Spleen (tissue), 11 donors: ENCODE results near the gene MACROH2A1. TPM values are rescaled to one million over a fixed set of nuclear protein-coding genes. Genes with fewer than 3 reads are reported as not detected.

ENCODE experiments used
- DNase-seq: peaks from one replicate; pipeline ENCODE4 v3.0.0-alpha.2; 2020
- H3K27ac ChIP-seq, 8 donors: fragments of 200-600 bp; sonication (generic) in 7 of 8; 1 replicate in 4 of 8; 2 replicates in 4 of 8; pipeline versions ENCODE4 v1.5.0 to v1.8.0; 2016 to 2021; ENCODE audit warnings: inconsistent platforms in 4 of 8, mild to moderate bottlenecking in 4 of 8, moderate library complexity in 1 of 8
- H3K27me3 ChIP-seq, 7 donors: fragments of 200-600 bp; sonication (generic) in 6 of 7; replicated peaks in 1 of 7; 1 replicate in 4 of 7; 2 replicates in 3 of 7; pipeline versions ENCODE4 v1.5.0 to v1.8.0; 2016 to 2021; ENCODE audit warnings: inconsistent platforms in 3 of 7, mild to moderate bottlenecking in 1 of 7
- H3K36me3 ChIP-seq, 6 donors: fragments of 200-600 bp; sonication (generic) in 5 of 6; 1 replicate in 4 of 6; 2 replicates in 2 of 6; pipeline versions ENCODE4 v1.5.0 to v1.8.0; 2016 to 2021; ENCODE audit warnings: inconsistent platforms in 2 of 6
- H3K4me1 ChIP-seq, 6 donors: fragments of 200-600 bp; sonication (generic) in 5 of 6; 1 replicate in 3 of 6; 2 replicates in 3 of 6; pipeline versions ENCODE4 v1.5.0 to v1.8.0; 2016 to 2021; ENCODE audit warnings: inconsistent platforms in 3 of 6
- H3K4me3 ChIP-seq, 8 donors: fragments of 200-600 bp; sonication (generic) in 7 of 8; 1 replicate in 4 of 8; 2 replicates in 4 of 8; pipeline versions ENCODE4 v1.5.0 to v1.8.0; 2016 to 2021; ENCODE audit warnings: inconsistent platforms in 4 of 8, mild to moderate bottlenecking in 4 of 8, moderate library complexity in 2 of 8
- H3K9me3 ChIP-seq, 8 donors: fragments of 200-600 bp; sonication (generic) in 7 of 8; 1 replicate in 4 of 8; 2 replicates in 4 of 8; pipeline versions ENCODE4 v1.5.0 to v1.8.0; 2016 to 2021; ENCODE audit warnings: inconsistent platforms in 4 of 8
- POLR2A ChIP-seq, 3 donors: fragments of 450-650 bp; IDR thresholded peaks; one replicate each; pipeline ENCODE4 v1.5.1; 2017; ENCODE audit warnings: antibody characterized with exemption in 3 of 3, mild to moderate bottlenecking in 1 of 3
- POLR2AphosphoS5 ChIP-seq, 3 donors: sonication (generic); formaldehyde crosslinking; IDR thresholded peaks; one replicate each; pipeline ENCODE4 v1.5.1; 2017; ENCODE audit warnings: antibody characterized with exemption in 3 of 3
- WGBS, 5 donors: extraction: QIAGEN DNeasy Blood & Tissue Kit in 3 of 5; methylation state at CpG; one replicate each; pipeline versions ENCODE4 v1.1.5 to v1.1.7; 2013 to 2018; 5-methylcytosine and 5-hydroxymethylcytosine counted together
- intact Hi-C: fragments of 100-400 bp; cut with DNase I; formaldehyde crosslinking; loops from one replicate; pipeline ENCODE4 v1.15.0; 2023; ENCODE audit warnings: low total_unique reads
- polyA plus RNA-seq, 3 donors: library from polyadenylated mRNA; stranded (reverse); fragments of 200-250 nt; gene quantifications; one replicate each; pipeline ENCODE4 v1.2.1, GENCODE V29; 2013
- total RNA-seq, 7 donors: library from RNA; depleted of rRNA in 3 of 7; stranded (reverse); fragments of >200 nt in 3 of 7; fragmentation: NEBNext Ultra II Directional in 4 of 7; extraction: Animal tissue kit (Norgen Biotek cat#: 25700) in 4 of 7; gene quantifications; one replicate each; pipeline versions ENCODE4 v1.1.0 to v1.2.1, GENCODE V29; 2016 to 2021
- TF ChIP-seq, protein P1 (sequence below), 11 experiments: fragments of 200-600 bp in 7 of 11; fragments of 450-650 bp in 4 of 11; sonication (generic) in 4 of 11; IDR thresholded peaks in 8 of 11; conservative IDR thresholded peaks in 3 of 11; 1 replicate in 7 of 11; 2 replicates in 4 of 11; pipeline versions ENCODE4 v1.4.0 to v1.8.0; 2016 to 2021; ENCODE audit warnings: antibody characterized with exemption in 11 of 11, inconsistent platforms in 4 of 11, mild to moderate bottlenecking in 1 of 11
- donor health status: healthy with polysubstance abuse.
- donor health status: DM: no; HTN: no; CAD: no; lungs with moderate emphysema.
- donor health status: DM: no; HTN: no; CAD: no.
- donor health status: Bipolar disorder and iron deficiency.
- donor health status: healthy.
- donor health status: DM: no; HTN: no; CAD: no.
- donor health status: DM: yes; HTN: yes; CAD: no.

MACROH2A1 gene
- total and polyA plus RNA-seq, 10 donors: 88.1 to 288 (median 175) TPM

- Histone ChIP-seq H3K4me1 (no peaks in the 10 kb centered on the region), H3K36me3 (no peaks in the 10 kb centered on the region), H3K4me3 (no peak overlapping the region), H3K27me3 (no peaks in the 10 kb centered on the region), H3K27ac (no peak overlapping the region), H3K9me3 (no peaks in the 10 kb centered on the region)
- DNase-seq: no peak
- 95 to 97% (median 96%) methylated on average over 10 of the region's 10 CpGs for WGBS, 5 donors
- TF ChIP-seq POLR2AphosphoS5 (IDR thresholded peaks at IDR 0.05): no peak
- TF ChIP-seq POLR2A (IDR thresholded peaks at IDR 0.05): no peak
- TF ChIP-seq, protein P1, sequence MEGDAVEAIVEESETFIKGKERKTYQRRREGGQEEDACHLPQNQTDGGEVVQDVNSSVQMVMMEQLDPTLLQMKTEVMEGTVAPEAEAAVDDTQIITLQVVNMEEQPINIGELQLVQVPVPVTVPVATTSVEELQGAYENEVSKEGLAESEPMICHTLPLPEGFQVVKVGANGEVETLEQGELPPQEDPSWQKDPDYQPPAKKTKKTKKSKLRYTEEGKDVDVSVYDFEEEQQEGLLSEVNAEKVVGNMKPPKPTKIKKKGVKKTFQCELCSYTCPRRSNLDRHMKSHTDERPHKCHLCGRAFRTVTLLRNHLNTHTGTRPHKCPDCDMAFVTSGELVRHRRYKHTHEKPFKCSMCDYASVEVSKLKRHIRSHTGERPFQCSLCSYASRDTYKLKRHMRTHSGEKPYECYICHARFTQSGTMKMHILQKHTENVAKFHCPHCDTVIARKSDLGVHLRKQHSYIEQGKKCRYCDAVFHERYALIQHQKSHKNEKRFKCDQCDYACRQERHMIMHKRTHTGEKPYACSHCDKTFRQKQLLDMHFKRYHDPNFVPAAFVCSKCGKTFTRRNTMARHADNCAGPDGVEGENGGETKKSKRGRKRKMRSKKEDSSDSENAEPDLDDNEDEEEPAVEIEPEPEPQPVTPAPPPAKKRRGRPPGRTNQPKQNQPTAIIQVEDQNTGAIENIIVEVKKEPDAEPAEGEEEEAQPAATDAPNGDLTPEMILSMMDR (IDR thresholded peaks at IDR 0.05 in 8 of 11, conservative IDR thresholded peaks at IDR 0.05 in 3 of 11): no peak
- intact Hi-C loops: no loop called here
Observed at GRCh38 chr5:135312255-135312935, 86.6 kb downstream of the MACROH2A1 start.

DNA sequence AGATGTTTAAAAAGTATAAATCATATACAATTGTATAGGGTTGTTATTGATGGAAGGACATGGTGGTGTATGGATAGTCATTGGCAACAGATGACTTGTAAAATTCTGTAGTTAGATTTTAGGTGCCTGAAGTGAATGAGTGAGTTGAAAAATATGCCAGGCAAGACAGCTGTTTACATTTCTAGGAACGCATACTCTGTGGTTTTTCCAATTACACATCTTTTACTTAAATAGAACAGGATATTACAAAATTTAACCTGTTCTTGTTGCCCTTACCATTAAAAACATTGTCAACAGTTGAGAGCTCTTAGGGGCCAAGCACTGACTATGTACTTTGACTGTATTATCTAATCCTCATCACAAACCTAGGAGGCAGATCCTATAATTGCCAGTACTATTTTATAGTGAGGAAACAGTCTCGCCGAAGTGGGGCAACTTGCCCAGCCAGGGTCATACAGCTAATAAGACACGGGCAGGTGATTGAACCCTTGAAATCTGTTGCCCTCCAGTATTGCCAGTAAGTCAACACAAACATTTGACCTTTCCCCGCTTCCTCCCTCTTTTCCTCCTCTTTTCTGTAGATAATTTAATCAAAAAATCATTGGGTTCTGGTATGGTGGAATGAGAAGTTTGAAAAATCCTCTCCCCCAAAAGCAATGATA lies 88.6 kb downstream of the MACROH2A1 start:
- H3K27ac ChIP-seq: no peak overlapping the region

DNA sequence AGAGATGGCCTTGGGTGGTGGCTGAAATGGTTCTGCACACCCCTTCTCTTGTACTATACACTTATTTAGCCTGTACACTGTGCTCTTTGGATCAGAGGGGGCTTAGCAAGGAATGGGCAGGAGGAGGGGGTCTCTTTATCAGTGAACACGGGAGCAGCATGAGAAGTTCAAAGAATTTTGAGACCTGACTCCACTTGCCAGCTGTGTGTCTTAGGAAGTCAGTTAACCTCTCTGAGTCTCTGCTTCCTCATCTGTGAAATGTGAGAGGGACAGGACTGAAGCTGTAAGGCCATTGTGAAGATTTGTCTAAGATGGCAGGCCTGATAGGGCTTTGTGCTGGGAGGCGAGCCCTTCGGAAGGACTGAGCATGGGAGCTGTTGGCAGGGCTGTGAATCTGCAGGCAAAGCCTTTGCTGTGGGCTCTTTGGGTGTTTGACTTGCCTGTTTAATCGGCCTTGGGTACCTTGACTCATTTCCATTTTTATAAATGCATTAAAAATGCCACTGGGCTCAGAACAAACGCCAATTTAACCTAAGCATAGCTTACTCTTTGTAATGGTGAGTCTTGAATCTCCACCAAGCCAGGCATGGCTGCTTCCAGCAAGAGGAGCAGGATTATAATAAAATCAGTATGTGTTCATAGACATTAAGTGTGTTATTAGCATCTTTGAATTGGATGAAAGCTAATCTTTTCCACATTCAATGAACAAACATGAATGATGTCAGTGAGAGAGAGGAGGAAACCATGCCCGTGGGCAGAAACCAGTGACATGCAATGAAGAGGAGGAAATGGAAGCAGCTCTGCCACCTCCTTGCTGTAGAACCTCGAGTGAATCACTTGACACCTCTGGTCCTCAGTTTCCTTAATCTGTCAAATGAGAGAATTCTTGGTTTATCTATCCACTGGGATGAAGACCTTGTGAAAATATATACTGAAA lies 89.4 kb downstream of the MACROH2A1 start:
- intact Hi-C loops: no loop called here
- Histone ChIP-seq H3K4me1 (no peaks in the 10 kb centered on the region), H3K27ac (no peak overlapping the region), H3K36me3 (no peaks in the 10 kb centered on the region), H3K27me3 (peaks cover 0 to 16% (median 0%) of the 10 kb centered on the region in 7 donors), H3K4me3 (no peak overlapping the region), H3K9me3 (no peaks in the 10 kb centered on the region)
- 62 to 74% (median 67%) methylated on average over 7 of the region's 7 CpGs for WGBS, 5 donors
- DNase-seq: no peak
- TF ChIP-seq POLR2AphosphoS5 (IDR thresholded peaks at IDR 0.05) (no peak), POLR2A (IDR thresholded peaks at IDR 0.05) (no peak)
- TF ChIP-seq, protein P1 (IDR thresholded peaks at IDR 0.05 in 8 of 11, conservative IDR thresholded peaks at IDR 0.05 in 3 of 11): no peak

More for the DNA sequence above, 88.6 kb downstream of the MACROH2A1 start:
- Histone ChIP-seq H3K4me3 (no peak overlapping the region), H3K36me3 (no peaks in the 10 kb centered on the region), H3K27me3 (peaks cover 0 to 8% (median 0%) of the 10 kb centered on the region in 7 donors), H3K4me1 (no peaks in the 10 kb centered on the region), H3K9me3 (no peaks in the 10 kb centered on the region)
- 47 to 63% (median 53%) methylated on average over 5 of the region's 5 CpGs for WGBS, 5 donors
- TF ChIP-seq POLR2A (IDR thresholded peaks at IDR 0.05): no peak
- no peak for DNase-seq
- intact Hi-C loops: no loop called here

- intact Hi-C loops: no loop called here
- DNase-seq: no peak
Observed at GRCh38 chr5:135308752-135309151, 90.3 kb downstream of the MACROH2A1 start.

More at GRCh38 chr5:135308752-135309151, 90.3 kb downstream of the MACROH2A1 start:
- WGBS, 5 donors: 71 to 83% (median 75%) methylated on average over 5 of the region's 5 CpGs
- no peaks in the 10 kb centered on the region for H3K9me3 ChIP-seq
- H3K36me3 ChIP-seq: no peaks in the 10 kb centered on the region
- no peak overlapping the region for H3K27ac ChIP-seq
- TF ChIP-seq, protein P1 (IDR thresholded peaks at IDR 0.05 in 8 of 11, conservative IDR thresholded peaks at IDR 0.05 in 3 of 11): no peak
- no peak for TF ChIP-seq POLR2A (IDR thresholded peaks at IDR 0.05)
- TF ChIP-seq POLR2AphosphoS5 (IDR thresholded peaks at IDR 0.05): no peak
- no peaks in the 10 kb centered on the region for H3K4me1 ChIP-seq
- no peak overlapping the region for H3K4me3 ChIP-seq
- H3K27me3 ChIP-seq: peaks cover 0 to 17% (median 0%) of the 10 kb centered on the region in 7 donors
